ENCODE data around the gene SUMO3. TPM values are rescaled to one million over a fixed set of nuclear protein-coding genes. Genes with fewer than 3 reads are reported as not detected.

The SUMO3 gene
- total RNA-seq, 1 donor from 2014 or later = 66.0 TPM

DNA sequence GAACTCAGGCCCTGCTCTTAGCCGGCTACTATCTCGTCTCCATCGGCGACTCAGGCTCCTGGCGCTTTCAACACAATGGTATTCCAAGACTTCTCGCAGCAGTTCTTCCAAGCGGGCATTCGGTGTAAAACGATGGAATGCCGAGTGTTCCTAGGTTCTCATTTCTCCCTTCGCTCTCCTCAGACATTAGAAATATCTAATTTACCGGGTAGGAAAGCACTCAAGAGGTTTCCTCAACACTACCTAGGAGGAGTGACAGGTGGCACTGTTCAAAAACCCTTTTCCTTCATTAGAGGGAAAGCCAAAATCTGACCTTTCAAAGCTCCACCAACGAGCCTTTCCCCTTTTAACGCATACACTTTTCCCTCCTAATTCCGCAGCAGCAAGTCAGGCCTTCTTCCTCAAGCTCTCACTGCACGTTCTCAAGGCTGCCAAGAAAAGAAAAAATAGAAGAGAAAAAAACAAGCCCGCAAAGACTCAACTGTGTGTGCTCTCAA is 16.8 kb downstream of the SUMO3 start:
- Mint-ChIP-seq H3K36me3 (ENCODE audit: low read depth) (peaks cover 68% of the 10 kb centered on the region), H3K27me3 (no peaks in the 10 kb centered on the region), H3K27ac (peak overlapping the region; percentile 91), H3K4me3 (peak overlapping the region; percentile 99), H3K9me3 (no peaks in the 10 kb centered on the region), H3K4me1 (peaks cover 44% of the 10 kb centered on the region)
- intact Hi-C loops (cut with micrococcal nuclease) = loop anchor here (1.0 to 5.0 kb wide), 8 partner anchors 16 to 638 kb away; no protein-coding TSS in a partner anchor
- CTCF ChIA-PET = interaction anchor here (0.7 to 4.2 kb wide), 22 partner anchors 8 to 327 kb away, joined by 3 to 46 read pairs (median 4); partner anchors contain the start of genes ITGB2, PTTG1IP and SLX9
- POLR2A ChIA-PET = interaction anchor here (0.6 to 2.2 kb wide), 12 partner anchors 14 to 1063 kb away, joined by 3 to 23 read pairs (median 5); partner anchors contain the start of genes ITGB2, PTTG1IP, SLX9 and SUMO3
- ATAC-seq (ENCODE audit: low read depth) = peak; percentile 43
- TF ChIP-seq, protein P1, sequence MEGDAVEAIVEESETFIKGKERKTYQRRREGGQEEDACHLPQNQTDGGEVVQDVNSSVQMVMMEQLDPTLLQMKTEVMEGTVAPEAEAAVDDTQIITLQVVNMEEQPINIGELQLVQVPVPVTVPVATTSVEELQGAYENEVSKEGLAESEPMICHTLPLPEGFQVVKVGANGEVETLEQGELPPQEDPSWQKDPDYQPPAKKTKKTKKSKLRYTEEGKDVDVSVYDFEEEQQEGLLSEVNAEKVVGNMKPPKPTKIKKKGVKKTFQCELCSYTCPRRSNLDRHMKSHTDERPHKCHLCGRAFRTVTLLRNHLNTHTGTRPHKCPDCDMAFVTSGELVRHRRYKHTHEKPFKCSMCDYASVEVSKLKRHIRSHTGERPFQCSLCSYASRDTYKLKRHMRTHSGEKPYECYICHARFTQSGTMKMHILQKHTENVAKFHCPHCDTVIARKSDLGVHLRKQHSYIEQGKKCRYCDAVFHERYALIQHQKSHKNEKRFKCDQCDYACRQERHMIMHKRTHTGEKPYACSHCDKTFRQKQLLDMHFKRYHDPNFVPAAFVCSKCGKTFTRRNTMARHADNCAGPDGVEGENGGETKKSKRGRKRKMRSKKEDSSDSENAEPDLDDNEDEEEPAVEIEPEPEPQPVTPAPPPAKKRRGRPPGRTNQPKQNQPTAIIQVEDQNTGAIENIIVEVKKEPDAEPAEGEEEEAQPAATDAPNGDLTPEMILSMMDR (IDR thresholded peaks at IDR 0.05) = no peak
- DNase-seq = no peak

DNA sequence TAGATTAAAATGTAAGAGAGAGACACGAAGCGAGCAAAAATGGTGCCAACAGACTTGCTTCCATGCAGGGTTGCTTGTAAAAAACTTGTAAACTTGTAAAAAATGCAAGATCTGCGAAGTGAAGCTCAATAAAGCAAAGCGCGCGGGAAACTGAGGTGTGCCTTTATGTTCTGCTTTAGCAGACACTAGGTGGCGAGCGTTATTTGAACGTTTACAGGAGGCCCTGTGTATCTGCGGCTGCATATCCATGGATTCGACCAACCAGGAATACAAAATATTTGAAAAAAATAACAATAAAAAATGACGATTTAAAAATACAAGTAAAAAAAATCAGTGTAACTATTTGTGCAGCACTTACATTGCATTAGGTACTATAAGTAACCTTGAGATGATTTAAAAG is 17.8 kb downstream of the SUMO3 start:
- DNase-seq (no peak), ATAC-seq (ENCODE audit: low read depth) (no peak)
- TF ChIP-seq, protein P1 (IDR thresholded peaks at IDR 0.05) = no peak
- CTCF ChIA-PET = interaction anchor here (0.7 to 4.2 kb wide), 12 partner anchors 10 to 330 kb away, joined by 3 to 46 read pairs (median 4); partner anchors contain the start of genes ITGB2, PTTG1IP and SLX9
- POLR2A ChIA-PET = interaction anchor here (1.2 to 2.2 kb wide), 4 partner anchors 17 to 140 kb away, joined by 5 to 16 read pairs (median 15); partner anchors contain the start of genes PTTG1IP, SLX9 and SUMO3
- Mint-ChIP-seq H3K27me3 (no peaks in the 10 kb centered on the region), H3K9me3 (no peaks in the 10 kb centered on the region), H3K4me1 (peaks cover 46% of the 10 kb centered on the region), H3K4me3 (peak overlapping the region; percentile 99), H3K36me3 (ENCODE audit: low read depth) (peaks cover 61% of the 10 kb centered on the region), H3K27ac (no peak overlapping the region)
- intact Hi-C loops (cut with micrococcal nuclease) = loop anchor here (2.0 to 5.0 kb wide), 2 partner anchors 312 to 639 kb away; no protein-coding TSS in a partner anchor

- ATAC-seq (ENCODE audit: low read depth) (no peak), DNase-seq (no peak)
- Mint-ChIP-seq H3K9me3 (no peaks in the 10 kb centered on the region), H3K4me3 (peak overlapping the region; percentile 15), H3K36me3 (ENCODE audit: low read depth) (peaks cover 56% of the 10 kb centered on the region), H3K4me1 (peaks cover 46% of the 10 kb centered on the region), H3K27ac (no peak overlapping the region), H3K27me3 (no peaks in the 10 kb centered on the region)
- ChIA-PET POLR2A (no interaction called here), CTCF (interaction anchor here (1.1 to 4.2 kb wide), 5 partner anchors 10 to 142 kb away, joined by 3 to 46 read pairs (median 3); partner anchors contain the start of gene PTTG1IP)
- TF ChIP-seq, protein P1 (IDR thresholded peaks at IDR 0.05) = no peak
- intact Hi-C loops (cut with micrococcal nuclease) = loop anchor here (2.0 to 10.0 kb wide), 3 partner anchors 313 to 775 kb away; no protein-coding TSS in a partner anchor
These were observed 18.2 kb downstream of the SUMO3 start for GRCh38 chr21:44799646-44800045.

- Mint-ChIP-seq H3K4me3 (no peak overlapping the region), H3K27me3 (no peaks in the 10 kb centered on the region), H3K9me3 (no peaks in the 10 kb centered on the region), H3K27ac (no peak overlapping the region), H3K4me1 (peaks cover 50% of the 10 kb centered on the region), H3K36me3 (ENCODE audit: low read depth) (peaks cover 54% of the 10 kb centered on the region)
- CTCF ChIA-PET = no interaction called here
- DNase-seq (no peak), ATAC-seq (ENCODE audit: low read depth) (no peak)
- TF ChIP-seq, protein P1 (IDR thresholded peaks at IDR 0.05) = no peak
- POLR2A ChIA-PET = interaction anchor here (0.6 kb wide), 1 partner anchor 152 kb away, joined by 3 read pairs; no protein-coding TSS in a partner anchor
- intact Hi-C loops (cut with micrococcal nuclease) = loop anchor here (10.0 kb wide), 1 partner anchor 773 kb away; no protein-coding TSS in a partner anchor
These were observed 20.1 kb downstream of the SUMO3 start for GRCh38 chr21:44797775-44798174.

DNA sequence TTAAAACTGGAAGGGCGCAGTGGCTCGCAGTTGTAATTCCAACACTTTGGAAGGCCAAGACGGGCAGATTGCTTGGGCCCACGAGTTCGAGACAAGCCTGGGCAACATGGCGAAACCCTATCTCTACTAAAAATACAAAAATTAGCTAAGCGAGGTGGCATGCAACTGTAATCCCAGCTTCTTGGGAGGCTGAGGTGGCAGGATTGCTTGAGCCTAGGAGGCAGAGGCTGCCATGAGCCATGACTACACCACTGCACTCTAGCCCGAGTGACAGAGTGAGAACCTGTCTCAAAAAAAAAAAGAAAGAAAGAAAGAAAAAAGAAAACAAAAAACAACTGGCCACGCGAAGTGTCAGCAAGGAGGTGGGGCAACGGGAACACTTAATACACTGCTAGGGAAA is 22.5 kb downstream of the SUMO3 start:
- intact Hi-C loops (cut with micrococcal nuclease) = loop anchor here (10.0 kb wide), 1 partner anchor 771 kb away; no protein-coding TSS in a partner anchor
- TF ChIP-seq, protein P1 (IDR thresholded peaks at IDR 0.05) = no peak
- no peaks in the 10 kb centered on the region for H3K9me3 Mint-ChIP-seq
- no peak overlapping the region for H3K4me3 Mint-ChIP-seq
- peaks cover 59% of the 10 kb centered on the region for H3K36me3 Mint-ChIP-seq (ENCODE audit: low read depth)
- ChIA-PET POLR2A (no interaction called here), CTCF (interaction anchor here (1.1 kb wide), 1 partner anchor 342 kb away, joined by 3 read pairs; no protein-coding TSS in a partner anchor)
- ATAC-seq (ENCODE audit: low read depth) (no peak), DNase-seq (no peak)
- H3K4me1 Mint-ChIP-seq = peaks cover 55% of the 10 kb centered on the region
- H3K27me3 Mint-ChIP-seq = no peaks in the 10 kb centered on the region
- H3K27ac Mint-ChIP-seq = no peak overlapping the region

All from activated B cell treated with CpG ODN at 0.5 μM for 24 hours (primary cell).